ENCODE results near the gene QRICH1. TPM values are rescaled to one million over a fixed set of nuclear protein-coding genes. Genes with fewer than 3 reads are reported as not detected.

The QRICH1 gene
- total and polyA plus RNA-seq, 2 of the 13 experiments (the other 11 are each of a cell fraction or from before 2014, with no cell fraction given): 52.6 to 102 TPM

GRCh38 chr3:48990636-48991469 is 103.0 kb downstream of the QRICH1 start:
- Histone ChIP-seq H3K4me2 (ENCODE audit: low read depth, low read length) (no peak overlapping the region), H2AFZ (ENCODE audit: low read length) (no peak overlapping the region), H3K9ac (ENCODE audit: insufficient read depth, low read depth, low read length) (no peak overlapping the region), H3K9me3 (ENCODE audit: low read length) (no peaks in the 10 kb centered on the region), H4K20me1 (ENCODE audit: insufficient read depth, low read length) (no peaks in the 10 kb centered on the region), H3K27me3 (ENCODE audit: control insufficient read depth in 1 of 2, insufficient read depth in 2 of 2, low read length in 2 of 2) (no peaks in the 10 kb centered on the region), H3K4me1 (ENCODE audit: insufficient read depth, low read length) (no peaks in the 10 kb centered on the region), H3K27ac (ENCODE audit: extremely low read length, insufficient read depth, low read length) (no peak overlapping the region), H3K79me2 (ENCODE audit: insufficient read depth, low read length) (no peaks in the 10 kb centered on the region), H3K4me3 (replicated peaks in 1 of 3; ENCODE audit: insufficient read depth in 1 of 3, low read depth in 2 of 3, low read length in 3 of 3) (no peak overlapping the region), H3K36me3 (replicated peaks in 1 of 2; ENCODE audit: control insufficient read depth in 1 of 2, insufficient read depth in 2 of 2, low read length in 2 of 2) (no peaks in the 10 kb centered on the region)
- no peak for FAIRE-seq
- CTCF ChIA-PET (ENCODE audit: low intra/inter-chr PET ratio, low total read pairs): no interaction called here
- in situ Hi-C loops (cut with HindIII; ENCODE audit: extremely low pct_ligation_motif_present, low pct_unique_long_range_greater_than_20kb): no loop called here
- POLR2A ChIA-PET: no interaction called here
- ATAC-seq: no peak
- 93% methylated on average over 40 of the region's 40 CpGs for WGBS (ENCODE audit: low lambda C conversion rate)
- intact Hi-C loops (cut with micrococcal nuclease; ENCODE audit: unreplicated experiment): no loop called here
- TF ChIP-seq HOXA3 (CRISPR knock-in tag; IDR thresholded peaks at IDR 0.05) (no peak), ZBTB20 (CRISPR knock-in tag; IDR thresholded peaks at IDR 0.05; ENCODE audit: borderline replicate concordance, low read depth) (no peak), ZNF737 (CRISPR knock-in tag; IDR thresholded peaks at IDR 0.05; ENCODE audit: borderline replicate concordance) (no peak), ZNF230 (CRISPR knock-in tag; IDR thresholded peaks at IDR 0.05) (no peak), RNF2 (conservative IDR thresholded peaks at IDR 0.05; ENCODE audit: low read depth) (no peak), KLF12 (CRISPR knock-in tag; IDR thresholded peaks at IDR 0.05; ENCODE audit: borderline replicate concordance) (no peak), GPBP1L1 (CRISPR knock-in tag; IDR thresholded peaks at IDR 0.05) (no peak), SNAPC4 (CRISPR knock-in tag; IDR thresholded peaks at IDR 0.05) (no peak), ASH2L (IDR thresholded peaks at IDR 0.05; ENCODE audit: insufficient read length, low read depth, low read length) (no peak), ZNF354B (CRISPR knock-in tag; IDR thresholded peaks at IDR 0.05) (no peak), ZSCAN30 (CRISPR knock-in tag; IDR thresholded peaks at IDR 0.05) (no peak), SALL2 (CRISPR knock-in tag; IDR thresholded peaks at IDR 0.05) (no peak)
- DNase-seq (ENCODE audit: low spot score): no peak
- no TSS peak for BruUV-seq (replicated peaks)

Data from HepG2 (cell line).